Thymus (tissue), 11 donors: ENCODE measurements around the gene TNFRSF1B. TPM values are rescaled to one million over a fixed set of nuclear protein-coding genes. Genes with fewer than 3 reads are reported as not detected.

ENCODE experiments used
- DNase-seq, 9 donors: peaks; one replicate each; pipeline ENCODE4 v3.0.0-alpha.2; 2013; ENCODE audit warnings: low spot score in 9 of 9, low read depth in 6 of 9, missing footprints in 1 of 9
- H3K27ac ChIP-seq, 2 donors: one replicate each; pipeline ENCODE4 v1.5.1; 2013; ENCODE audit warnings: control low read depth in 1 of 2, low read depth in 1 of 2, low read length in 1 of 2, mild to moderate bottlenecking in 1 of 2, moderate library complexity in 1 of 2
- H3K27me3 ChIP-seq, 2 donors: one replicate each; pipeline ENCODE4 v1.5.1; 2013; ENCODE audit warnings: low read length in 1 of 2; ENCODE audit not compliant: control insufficient read depth in 2 of 2, insufficient read depth in 1 of 2
- H3K36me3 ChIP-seq, 2 donors: one replicate each; pipeline ENCODE4 v1.5.1; 2013; ENCODE audit warnings: low read length in 1 of 2, mild to moderate bottlenecking in 1 of 2, moderate library complexity in 1 of 2; ENCODE audit not compliant: control insufficient read depth in 2 of 2, insufficient read depth in 2 of 2
- H3K4me1 ChIP-seq, 2 donors: one replicate each; pipeline ENCODE4 v1.5.1; 2013; ENCODE audit warnings: low read length in 2 of 2; ENCODE audit not compliant: control insufficient read depth in 2 of 2, insufficient read depth in 2 of 2
- H3K4me3 ChIP-seq, 2 donors: one replicate each; pipeline ENCODE4 v1.5.1; 2013; ENCODE audit warnings: low read length in 2 of 2, control low read depth in 1 of 2, mild to moderate bottlenecking in 1 of 2
- H3K9me3 ChIP-seq, 2 donors: one replicate each; pipeline ENCODE4 v1.5.1; 2013; ENCODE audit warnings: low read length in 1 of 2, mild to moderate bottlenecking in 1 of 2; ENCODE audit not compliant: control insufficient read depth in 2 of 2, insufficient read depth in 1 of 2
- WGBS: extraction: QIAGEN DNeasy Blood & Tissue Kit; methylation state at CpG from one replicate; pipeline ENCODE4 v1.1.7; 2013; 5-methylcytosine and 5-hydroxymethylcytosine counted together
- polyA plus RNA-seq: library from polyadenylated mRNA; stranded (reverse); fragments of 200-250 nt; gene quantifications from one replicate; pipeline ENCODE4 v1.2.3, GENCODE V29; 2013
- total RNA-seq: library from RNA; stranded (reverse); fragments of 120-200 nt; gene quantifications from one replicate; pipeline ENCODE4 v1.2.4, GENCODE V29; 2013
- donor health status: healthy.

The TNFRSF1B gene
- total and polyA plus RNA-seq, 2 donors, result 19.1 to 35.4 TPM

DNA sequence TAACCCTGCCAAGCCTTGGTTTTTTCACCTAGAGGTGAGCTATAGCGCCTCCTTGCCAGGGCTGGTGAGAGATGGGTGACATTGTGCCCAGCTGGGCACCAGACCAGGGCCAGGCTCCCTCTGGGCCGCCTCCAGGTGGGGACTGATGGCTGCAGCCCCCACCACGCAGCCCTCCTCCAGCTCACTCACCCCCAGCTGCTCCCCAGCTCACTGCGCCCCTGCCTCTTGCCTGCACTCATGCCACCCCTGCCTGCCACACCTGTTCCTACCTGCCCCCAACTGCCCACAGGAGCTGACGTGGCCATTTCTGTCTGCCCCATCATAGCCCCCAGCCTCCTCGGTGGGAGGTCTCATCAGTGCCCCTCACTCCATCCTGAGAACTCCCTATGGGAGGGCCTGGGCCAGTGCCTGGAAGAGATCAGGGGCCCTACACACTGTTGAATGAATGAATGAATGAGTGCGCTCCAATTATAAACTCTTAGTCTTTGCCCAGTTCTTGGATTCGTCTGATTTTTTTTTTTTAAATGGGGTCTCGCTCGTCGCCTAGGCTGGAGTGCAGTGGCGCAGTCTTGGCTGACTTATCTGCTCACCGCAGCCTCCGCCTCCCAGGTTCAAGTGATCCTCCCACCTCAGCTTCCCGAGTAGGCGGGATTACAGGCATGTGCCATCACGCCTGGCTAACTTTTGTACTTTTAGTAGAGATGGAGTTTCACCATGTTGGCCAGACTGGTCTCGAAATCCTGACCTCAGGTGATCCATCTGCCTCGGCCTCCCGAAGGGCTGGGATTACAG lies 36.6 kb downstream of the TNFRSF1B start:
- Histone ChIP-seq H3K9me3 (no peaks in the 10 kb centered on the region), H3K4me1 (peaks cover 0 to 19% of the 10 kb centered on the region in 2 donors), H3K27me3 (no peaks in the 10 kb centered on the region), H3K4me3 (no peak overlapping the region), H3K36me3 (no peaks in the 10 kb centered on the region), H3K27ac (peak overlapping the region in 1 of 2 donors; percentile 8)
- no peak for DNase-seq
- 93% methylated on average over 20 of the region's 20 CpGs for WGBS

DNA sequence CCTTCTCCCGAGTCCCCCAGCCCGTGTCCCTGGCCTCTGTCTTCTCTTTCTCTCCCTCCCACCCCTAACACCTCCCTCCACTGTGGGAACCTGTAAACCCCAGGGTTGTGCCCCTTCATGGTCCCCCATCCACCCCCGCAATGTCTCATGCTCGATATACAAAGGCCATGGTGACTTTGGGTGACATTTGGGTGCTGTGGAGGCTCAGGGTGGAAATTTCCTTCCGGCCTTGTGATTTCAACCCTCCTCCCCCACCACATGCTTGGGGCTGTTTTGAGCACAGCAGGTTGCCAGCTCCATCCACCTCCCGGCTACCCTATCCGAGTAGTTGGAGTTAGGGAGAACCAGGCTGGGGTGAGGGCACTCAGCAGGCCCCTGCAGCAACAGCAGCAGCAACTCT lies 37.3 kb downstream of the TNFRSF1B start:
- H3K27me3 ChIP-seq, result no peaks in the 10 kb centered on the region
- H3K36me3 ChIP-seq, result no peaks in the 10 kb centered on the region
- H3K4me3 ChIP-seq, result no peak overlapping the region
- H3K4me1 ChIP-seq, result peaks cover 2 to 20% of the 10 kb centered on the region in 2 donors
- WGBS, result 87% methylated on average over 7 of the region's 7 CpGs
- peak overlapping the region in 1 of 2 donors; percentile 77 for H3K27ac ChIP-seq
- H3K9me3 ChIP-seq, result no peaks in the 10 kb centered on the region
- peak in 1 of 9 donors; percentile 43 for DNase-seq

DNA sequence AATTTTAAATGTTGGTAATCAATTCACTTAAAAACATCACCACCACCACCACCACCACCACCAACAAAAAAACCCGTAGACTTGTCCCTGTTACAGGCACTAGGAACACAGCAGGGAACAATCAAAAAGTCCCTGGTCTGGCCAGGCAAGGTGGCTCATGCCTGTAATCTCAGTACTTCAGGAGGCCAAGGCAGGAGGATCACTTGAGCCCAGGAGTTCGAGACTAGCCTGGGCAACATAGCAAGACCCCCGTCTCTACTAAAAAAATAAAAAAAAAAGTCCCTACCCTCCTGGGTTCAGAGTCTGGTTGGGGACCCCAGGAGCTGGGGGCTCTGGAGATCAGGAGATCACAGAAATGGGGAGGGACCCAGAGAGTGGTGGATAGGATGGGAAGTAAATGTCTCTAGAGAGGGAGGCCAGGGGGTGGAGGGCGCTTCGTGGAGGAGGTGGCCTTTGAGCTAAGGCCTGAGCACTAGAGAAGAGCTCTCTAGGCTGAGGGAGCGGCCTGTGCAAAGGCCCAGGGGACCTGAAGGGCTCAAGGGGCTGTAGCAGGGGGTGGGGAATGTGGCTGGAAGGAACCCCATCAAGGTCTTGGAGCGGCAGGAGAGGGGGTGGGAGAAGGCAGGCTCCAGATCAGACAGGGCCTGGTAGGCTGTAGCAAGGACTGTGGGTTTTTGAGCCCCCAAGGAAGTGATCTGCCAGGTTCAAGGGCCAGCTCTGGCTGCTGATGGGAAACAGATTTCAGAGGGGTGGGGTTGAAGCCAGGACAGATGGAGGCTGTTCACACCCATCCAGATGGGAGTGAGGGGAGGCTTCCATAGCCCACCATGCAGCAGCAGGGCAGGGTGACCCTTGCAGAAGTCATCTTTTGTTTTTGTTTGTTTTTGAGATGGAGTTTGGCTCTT lies 38.2 kb downstream of the TNFRSF1B start:
- Histone ChIP-seq H3K27me3 (no peaks in the 10 kb centered on the region), H3K9me3 (no peaks in the 10 kb centered on the region), H3K4me3 (no peak overlapping the region), H3K4me1 (peaks cover 7 to 24% of the 10 kb centered on the region in 2 donors), H3K36me3 (no peaks in the 10 kb centered on the region), H3K27ac (no peak overlapping the region)
- WGBS, result 95% methylated on average over 7 of the region's 7 CpGs
- DNase-seq, result no peak

DNA sequence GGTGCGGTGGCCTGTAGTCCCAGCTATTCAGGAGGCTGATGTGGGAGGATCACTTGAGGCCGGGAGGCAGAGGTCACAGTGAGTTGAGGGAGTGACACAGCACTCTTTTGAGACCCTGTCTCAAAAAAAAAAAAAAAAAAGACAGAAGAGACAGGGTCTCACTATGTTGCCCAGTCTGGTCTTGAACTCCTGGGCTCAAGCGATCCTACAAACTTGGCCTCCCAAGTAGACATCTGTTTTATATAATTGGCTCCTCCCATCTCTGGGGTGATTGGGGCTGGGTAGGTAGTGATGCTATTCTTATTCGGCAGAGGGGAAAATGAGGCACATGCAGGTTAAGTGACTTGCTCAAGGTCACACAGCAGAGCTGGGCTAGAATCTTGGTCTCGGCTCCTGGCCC lies 39.4 kb downstream of the TNFRSF1B start:
- H3K4me1 ChIP-seq, result peaks cover 16 to 36% of the 10 kb centered on the region in 2 donors
- 97% methylated on average over 5 of the region's 5 CpGs for WGBS
- H3K27ac ChIP-seq, result no peak overlapping the region
- H3K27me3 ChIP-seq, result no peaks in the 10 kb centered on the region
- H3K4me3 ChIP-seq, result no peak overlapping the region
- H3K9me3 ChIP-seq, result no peaks in the 10 kb centered on the region
- no peak for DNase-seq
- no peaks in the 10 kb centered on the region for H3K36me3 ChIP-seq

DNA sequence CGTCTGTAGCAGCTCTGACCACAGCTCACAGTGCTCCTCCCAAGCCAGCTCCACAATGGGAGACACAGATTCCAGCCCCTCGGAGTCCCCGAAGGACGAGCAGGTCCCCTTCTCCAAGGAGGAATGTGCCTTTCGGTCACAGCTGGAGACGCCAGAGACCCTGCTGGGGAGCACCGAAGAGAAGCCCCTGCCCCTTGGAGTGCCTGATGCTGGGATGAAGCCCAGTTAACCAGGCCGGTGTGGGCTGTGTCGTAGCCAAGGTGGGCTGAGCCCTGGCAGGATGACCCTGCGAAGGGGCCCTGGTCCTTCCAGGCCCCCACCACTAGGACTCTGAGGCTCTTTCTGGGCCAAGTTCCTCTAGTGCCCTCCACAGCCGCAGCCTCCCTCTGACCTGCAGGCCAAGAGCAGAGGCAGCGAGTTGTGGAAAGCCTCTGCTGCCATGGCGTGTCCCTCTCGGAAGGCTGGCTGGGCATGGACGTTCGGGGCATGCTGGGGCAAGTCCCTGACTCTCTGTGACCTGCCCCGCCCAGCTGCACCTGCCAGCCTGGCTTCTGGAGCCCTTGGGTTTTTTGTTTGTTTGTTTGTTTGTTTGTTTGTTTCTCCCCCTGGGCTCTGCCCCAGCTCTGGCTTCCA lies 40.1 kb downstream of the TNFRSF1B start:
- H3K4me3 ChIP-seq, result no peak overlapping the region
- no peak overlapping the region for H3K27ac ChIP-seq
- no peaks in the 10 kb centered on the region for H3K27me3 ChIP-seq
- H3K4me1 ChIP-seq, result peaks cover 17 to 39% of the 10 kb centered on the region in 2 donors
- WGBS, result 90% methylated on average over 17 of the region's 17 CpGs
- no peaks in the 10 kb centered on the region for H3K9me3 ChIP-seq
- no peak for DNase-seq
- H3K36me3 ChIP-seq, result no peaks in the 10 kb centered on the region

DNA sequence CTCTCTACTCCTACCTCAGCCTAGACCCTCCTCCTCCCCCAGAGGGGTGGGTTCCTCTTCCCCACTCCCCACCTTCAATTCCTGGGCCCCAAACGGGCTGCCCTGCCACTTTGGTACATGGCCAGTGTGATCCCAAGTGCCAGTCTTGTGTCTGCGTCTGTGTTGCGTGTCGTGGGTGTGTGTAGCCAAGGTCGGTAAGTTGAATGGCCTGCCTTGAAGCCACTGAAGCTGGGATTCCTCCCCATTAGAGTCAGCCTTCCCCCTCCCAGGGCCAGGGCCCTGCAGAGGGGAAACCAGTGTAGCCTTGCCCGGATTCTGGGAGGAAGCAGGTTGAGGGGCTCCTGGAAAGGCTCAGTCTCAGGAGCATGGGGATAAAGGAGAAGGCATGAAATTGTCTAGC lies 41.5 kb downstream of the TNFRSF1B start:
- WGBS, result 86% methylated on average over 6 of the region's 6 CpGs
- no peaks in the 10 kb centered on the region for H3K36me3 ChIP-seq
- no peaks in the 10 kb centered on the region for H3K27me3 ChIP-seq
- DNase-seq, result no peak
- no peak overlapping the region for H3K27ac ChIP-seq
- H3K4me3 ChIP-seq, result no peak overlapping the region
- H3K4me1 ChIP-seq, result peaks cover 17 to 37% of the 10 kb centered on the region in 2 donors
- no peaks in the 10 kb centered on the region for H3K9me3 ChIP-seq

DNA sequence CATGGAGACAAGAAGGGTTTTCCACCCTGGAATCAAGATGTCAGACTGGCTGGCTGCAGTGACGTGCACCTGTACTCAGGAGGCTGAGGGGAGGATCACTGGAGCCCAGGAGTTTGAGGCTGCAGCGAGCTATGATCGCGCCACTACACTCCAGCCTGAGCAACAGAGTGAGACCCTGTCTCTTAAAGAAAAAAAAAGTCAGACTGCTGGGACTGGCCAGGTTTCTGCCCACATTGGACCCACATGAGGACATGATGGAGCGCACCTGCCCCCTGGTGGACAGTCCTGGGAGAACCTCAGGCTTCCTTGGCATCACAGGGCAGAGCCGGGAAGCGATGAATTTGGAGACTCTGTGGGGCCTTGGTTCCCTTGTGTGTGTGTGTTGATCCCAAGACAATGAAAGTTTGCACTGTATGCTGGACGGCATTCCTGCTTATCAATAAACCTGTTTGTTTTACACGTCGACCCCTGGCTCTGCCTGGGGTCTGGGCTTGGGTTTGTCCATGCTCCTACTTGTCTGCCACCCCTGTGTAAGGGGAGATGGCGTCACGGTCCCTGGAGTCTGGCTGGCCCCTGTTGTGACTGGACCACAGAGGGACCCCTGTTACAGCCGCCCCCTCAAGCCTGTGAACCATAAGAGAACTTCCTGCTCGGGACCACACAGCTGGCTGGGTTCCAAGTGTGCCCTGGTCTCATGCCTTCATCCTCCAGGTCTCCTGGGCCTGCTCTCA lies 42.1 kb downstream of the TNFRSF1B start:
- Histone ChIP-seq H3K4me1 (peaks cover 17 to 33% of the 10 kb centered on the region in 2 donors), H3K27me3 (no peaks in the 10 kb centered on the region), H3K4me3 (no peak overlapping the region), H3K27ac (no peak overlapping the region), H3K9me3 (no peaks in the 10 kb centered on the region), H3K36me3 (no peaks in the 10 kb centered on the region)
- 36% methylated on average over 14 of the region's 14 CpGs for WGBS
- DNase-seq, result peak; percentile 53 to 84 (median 65)

DNA sequence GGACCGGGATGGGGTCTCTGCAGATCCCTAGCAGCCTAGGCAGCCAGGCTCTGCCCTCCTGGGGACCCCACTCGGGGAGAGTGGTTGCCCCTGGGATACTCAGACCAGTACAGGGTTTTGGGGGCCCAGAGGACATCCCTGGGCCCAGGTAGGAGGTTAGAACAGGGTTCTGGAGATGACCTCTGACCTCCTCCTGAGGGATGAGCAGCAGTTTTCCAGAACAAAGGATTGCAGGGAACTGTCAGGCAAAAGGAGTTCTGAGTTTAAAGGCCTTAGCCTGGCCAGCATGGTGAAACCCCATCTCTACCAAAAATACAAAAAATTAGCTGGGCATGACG lies 42.7 kb downstream of the TNFRSF1B start:
- H3K27ac ChIP-seq, result no peak overlapping the region
- DNase-seq, result no peak
- no peaks in the 10 kb centered on the region for H3K36me3 ChIP-seq
- no peaks in the 10 kb centered on the region for H3K9me3 ChIP-seq
- H3K4me1 ChIP-seq, result peaks cover 17 to 29% of the 10 kb centered on the region in 2 donors
- H3K4me3 ChIP-seq, result no peak overlapping the region
- no peaks in the 10 kb centered on the region for H3K27me3 ChIP-seq
- WGBS, result 48% methylated on average over 3 of the region's 3 CpGs
